NCI-H2107 treated with DMSO at 0.1 percent for 48 hours (cell line): ENCODE data around the gene CHRM5.
"Not testable (repeated sequence)": the region's sequence is repeated elsewhere in the genome, so short reads cannot be mapped to it uniquely, and the experiment has no call there.

Experiments
- DNase-seq: peaks from one replicate; lab custom pipeline; 2025; ENCODE audit not compliant: unreplicated experiment; lab: John Stamatoyannopoulos, UW

The CHRM5 gene

GRCh38 chr15:34038871-34039789, 70.8 kb downstream of the CHRM5 start, which contains the start of gene AVEN:
Gene AVEN (minus strand): TSS chr15:34039204. CDS start chr15:34039046, 158 bp downstream.
- no peak for DNase-seq

GRCh38 chr15:34039790-34040113, 71.5 kb downstream of the CHRM5 start:
- no peak for DNase-seq

GRCh38 chr15:34043391-34043790, 75.1 kb downstream of the CHRM5 start:
- DNase-seq = no peak

- DNase-seq = no peak
These were observed 75.5 kb downstream of the CHRM5 start for GRCh38 chr15:34043813-34044212.

- no peak for DNase-seq
These were observed 78.3 kb downstream of the CHRM5 start for GRCh38 chr15:34046471-34047145.

GRCh38 chr15:34047893-34048775, 79.8 kb downstream of the CHRM5 start:
- no peak for DNase-seq

GRCh38 chr15:34049112-34049511, 80.8 kb downstream of the CHRM5 start:
- no peak for DNase-seq

- not testable (repeated sequence) for DNase-seq
These were observed 82.1 kb downstream of the CHRM5 start for GRCh38 chr15:34050385-34050784.

GRCh38 chr15:34054081-34054707, 85.9 kb downstream of the CHRM5 start:
- no peak for DNase-seq

- DNase-seq = no peak
These were observed 87.7 kb downstream of the CHRM5 start for GRCh38 chr15:34055868-34056595.

- no peak for DNase-seq
These were observed 88.6 kb downstream of the CHRM5 start for GRCh38 chr15:34056911-34057310.

- DNase-seq = no peak
These were observed 91.2 kb downstream of the CHRM5 start for GRCh38 chr15:34059476-34059875.

GRCh38 chr15:34059946-34060345, 91.6 kb downstream of the CHRM5 start:
- no peak for DNase-seq

GRCh38 chr15:34064438-34064837, 96.1 kb downstream of the CHRM5 start:
- no peak for DNase-seq

- DNase-seq = no peak
These were observed 97.0 kb downstream of the CHRM5 start for GRCh38 chr15:34065261-34065660.

- no peak for DNase-seq
These were observed 97.6 kb downstream of the CHRM5 start for GRCh38 chr15:34065941-34066340.

GRCh38 chr15:34070003-34070402, 101.7 kb downstream of the CHRM5 start:
- DNase-seq = no peak

GRCh38 chr15:34076785-34077184, 108.5 kb downstream of the CHRM5 start:
- no peak for DNase-seq

- DNase-seq = no peak
These were observed 110.6 kb downstream of the CHRM5 start for GRCh38 chr15:34078900-34079299.

GRCh38 chr15:34079904-34080303, 111.6 kb downstream of the CHRM5 start:
- no peak for DNase-seq
